Suprapubic skin (tissue), 4 donors: ENCODE measurements around the gene UTP25. TPM values are rescaled to one million over a fixed set of nuclear protein-coding genes. Genes with fewer than 3 reads are reported as not detected.

Experiments used
- DNase-seq, 2 donors: peaks; one replicate each; pipeline ENCODE4 v3.0.0-alpha.2; 2019; ENCODE audit warnings: low spot score in 2 of 2
- H3K27ac ChIP-seq: fragments of 200-600 bp; sonication (generic); one replicate; pipeline ENCODE4 v1.5.1; 2019
- H3K27me3 ChIP-seq: fragments of 200-600 bp; sonication (generic); one replicate; pipeline ENCODE4 v1.5.1; 2019
- H3K36me3 ChIP-seq: fragments of 200-600 bp; sonication (generic); one replicate; pipeline ENCODE4 v1.5.1; 2019
- H3K4me1 ChIP-seq: fragments of 200-600 bp; sonication (generic); one replicate; pipeline ENCODE4 v1.5.1; 2019
- H3K4me3 ChIP-seq: fragments of 200-600 bp; sonication (generic); one replicate; pipeline ENCODE4 v1.5.1; 2019; ENCODE audit warnings: mild to moderate bottlenecking
- H3K9me3 ChIP-seq: fragments of 200-600 bp; sonication (generic); one replicate; pipeline ENCODE4 v1.5.1; 2019
- EP300 ChIP-seq: sonication (generic); formaldehyde crosslinking; IDR thresholded peaks from one replicate; pipeline ENCODE4 v1.6.1; 2017; ENCODE audit warnings: antibody characterized with exemption
- POLR2A ChIP-seq, 2 donors: fragments of 450-650 bp; IDR thresholded peaks; one replicate each; pipeline ENCODE4 v1.6.1; 2017; ENCODE audit warnings: antibody characterized with exemption in 2 of 2, mild to moderate bottlenecking in 2 of 2, moderate library complexity in 2 of 2
- POLR2AphosphoS5 ChIP-seq, 3 donors: sonication (generic); formaldehyde crosslinking; IDR thresholded peaks; one replicate each; pipeline ENCODE4 v1.6.1; 2017; ENCODE audit warnings: antibody characterized with exemption in 3 of 3
- WGBS: methylation state at CpG from one replicate; pipeline ENCODE4 v1.1.5; 2018; 5-methylcytosine and 5-hydroxymethylcytosine counted together
- total RNA-seq, 4 donors: library from RNA; depleted of rRNA; stranded (reverse); fragments of >200 nt; gene quantifications; one replicate each; pipeline ENCODE4 v1.1.0, GENCODE V29; 2016
- TF ChIP-seq, protein P1 (sequence below), 2 donors: fragments of 200-600 bp in 1 of 2; fragments of 450-650 bp in 1 of 2; sonication (generic) in 1 of 2; IDR thresholded peaks; one replicate each; pipeline ENCODE4 v1.5.1; 2016 to 2019; ENCODE audit warnings: antibody characterized with exemption in 2 of 2, mild to moderate bottlenecking in 1 of 2, moderate library complexity in 1 of 2

The UTP25 gene
- total RNA-seq, 4 donors from 2014 or later: 9.6 to 17.9 (median 11.6) TPM

DNA sequence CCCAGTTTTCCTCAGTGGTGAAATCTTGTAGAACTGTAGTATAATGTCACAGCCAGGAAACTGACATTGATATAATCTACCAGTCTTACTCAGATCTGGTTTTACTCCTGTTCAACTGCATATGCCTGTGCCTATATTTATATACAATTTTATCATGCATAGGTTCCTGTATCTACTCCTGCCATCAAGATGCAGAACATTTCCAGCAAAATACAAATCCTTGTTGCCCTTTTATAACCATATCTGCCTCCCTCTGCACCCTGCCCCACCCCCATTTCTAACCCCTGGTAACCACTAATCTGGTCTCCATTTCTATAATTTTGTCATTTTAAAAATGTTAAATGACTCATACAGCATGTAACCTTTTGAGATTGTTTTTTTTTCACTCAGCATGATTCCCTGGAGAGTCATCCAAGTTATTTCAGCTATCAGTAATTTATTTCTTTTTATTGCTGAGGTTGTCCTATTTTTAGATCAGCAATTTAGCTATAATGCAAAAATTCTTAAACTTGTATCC is 8.1 kb downstream of the UTP25 start:
- H3K36me3 ChIP-seq: peaks cover 98% of the 10 kb centered on the region
- no peak overlapping the region for H3K4me3 ChIP-seq
- H3K27me3 ChIP-seq: no peaks in the 10 kb centered on the region
- TF ChIP-seq EP300: no peak
- no peak for TF ChIP-seq POLR2AphosphoS5 (IDR thresholded peaks at IDR 0.05)
- TF ChIP-seq, protein P1, sequence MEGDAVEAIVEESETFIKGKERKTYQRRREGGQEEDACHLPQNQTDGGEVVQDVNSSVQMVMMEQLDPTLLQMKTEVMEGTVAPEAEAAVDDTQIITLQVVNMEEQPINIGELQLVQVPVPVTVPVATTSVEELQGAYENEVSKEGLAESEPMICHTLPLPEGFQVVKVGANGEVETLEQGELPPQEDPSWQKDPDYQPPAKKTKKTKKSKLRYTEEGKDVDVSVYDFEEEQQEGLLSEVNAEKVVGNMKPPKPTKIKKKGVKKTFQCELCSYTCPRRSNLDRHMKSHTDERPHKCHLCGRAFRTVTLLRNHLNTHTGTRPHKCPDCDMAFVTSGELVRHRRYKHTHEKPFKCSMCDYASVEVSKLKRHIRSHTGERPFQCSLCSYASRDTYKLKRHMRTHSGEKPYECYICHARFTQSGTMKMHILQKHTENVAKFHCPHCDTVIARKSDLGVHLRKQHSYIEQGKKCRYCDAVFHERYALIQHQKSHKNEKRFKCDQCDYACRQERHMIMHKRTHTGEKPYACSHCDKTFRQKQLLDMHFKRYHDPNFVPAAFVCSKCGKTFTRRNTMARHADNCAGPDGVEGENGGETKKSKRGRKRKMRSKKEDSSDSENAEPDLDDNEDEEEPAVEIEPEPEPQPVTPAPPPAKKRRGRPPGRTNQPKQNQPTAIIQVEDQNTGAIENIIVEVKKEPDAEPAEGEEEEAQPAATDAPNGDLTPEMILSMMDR (IDR thresholded peaks at IDR 0.05): no peak
- TF ChIP-seq POLR2A (IDR thresholded peaks at IDR 0.05): no peak
- H3K27ac ChIP-seq: no peak overlapping the region
- no peak for DNase-seq
- H3K4me1 ChIP-seq: peaks cover 14% of the 10 kb centered on the region
- H3K9me3 ChIP-seq: no peaks in the 10 kb centered on the region

DNA sequence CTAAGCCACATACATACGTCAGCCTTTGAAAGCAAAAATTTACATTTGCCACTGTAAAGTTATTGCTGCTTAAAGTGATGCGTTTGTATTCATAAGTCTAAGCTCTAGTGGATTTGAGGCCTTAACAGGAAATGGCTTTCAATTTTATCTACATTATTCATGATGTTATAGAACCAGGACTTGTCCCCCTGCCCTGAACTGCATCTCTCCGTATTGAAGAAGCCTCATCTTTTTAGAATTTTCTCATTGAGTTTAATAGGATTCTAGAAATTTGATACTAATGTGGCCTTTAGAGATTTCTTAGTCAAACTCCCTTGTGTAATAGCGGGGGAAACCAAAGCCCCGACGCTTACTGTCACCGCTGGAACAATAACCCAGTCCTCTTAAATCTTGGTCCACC is 9.9 kb downstream of the UTP25 start:
- Histone ChIP-seq H3K36me3 (peaks cover 98% of the 10 kb centered on the region), H3K27ac (no peak overlapping the region), H3K4me3 (no peak overlapping the region), H3K9me3 (no peaks in the 10 kb centered on the region), H3K27me3 (no peaks in the 10 kb centered on the region), H3K4me1 (peaks cover 13% of the 10 kb centered on the region)
- 94% methylated on average over 7 of the region's 7 CpGs for WGBS
- DNase-seq: no peak
- TF ChIP-seq, protein P1 (IDR thresholded peaks at IDR 0.05): no peak
- TF ChIP-seq EP300 (no peak), POLR2AphosphoS5 (IDR thresholded peaks at IDR 0.05) (no peak), POLR2A (IDR thresholded peaks at IDR 0.05) (no peak)

DNA sequence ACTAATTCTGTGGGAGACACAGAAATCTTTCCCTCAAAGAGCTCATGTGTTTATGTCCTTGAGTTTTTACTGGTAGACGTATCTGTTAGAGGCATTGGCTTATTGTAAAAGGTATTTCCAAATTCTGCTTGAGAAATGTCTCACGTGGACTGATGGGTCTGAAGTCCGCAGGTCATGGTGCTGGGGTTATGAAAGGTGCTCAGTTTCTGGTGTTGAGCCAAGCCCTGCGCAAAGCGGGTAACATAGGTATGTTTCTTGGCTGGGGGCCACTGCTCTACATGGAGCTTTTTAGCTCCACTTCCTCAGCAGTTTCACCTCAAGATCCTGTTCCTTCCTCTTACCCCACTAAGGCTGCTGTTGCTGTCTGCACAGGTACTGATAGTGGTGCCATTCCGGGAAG is 10.8 kb downstream of the UTP25 start:
- Histone ChIP-seq H3K9me3 (no peaks in the 10 kb centered on the region), H3K27me3 (no peaks in the 10 kb centered on the region), H3K4me3 (no peak overlapping the region), H3K4me1 (peaks cover 13% of the 10 kb centered on the region), H3K36me3 (peaks cover 98% of the 10 kb centered on the region), H3K27ac (no peak overlapping the region)
- WGBS: 91% methylated on average over 6 of the region's 6 CpGs
- no peak for DNase-seq
- no peak for TF ChIP-seq EP300
- TF ChIP-seq POLR2AphosphoS5 (IDR thresholded peaks at IDR 0.05): no peak
- TF ChIP-seq, protein P1 (IDR thresholded peaks at IDR 0.05): no peak
- no peak for TF ChIP-seq POLR2A (IDR thresholded peaks at IDR 0.05)

DNA sequence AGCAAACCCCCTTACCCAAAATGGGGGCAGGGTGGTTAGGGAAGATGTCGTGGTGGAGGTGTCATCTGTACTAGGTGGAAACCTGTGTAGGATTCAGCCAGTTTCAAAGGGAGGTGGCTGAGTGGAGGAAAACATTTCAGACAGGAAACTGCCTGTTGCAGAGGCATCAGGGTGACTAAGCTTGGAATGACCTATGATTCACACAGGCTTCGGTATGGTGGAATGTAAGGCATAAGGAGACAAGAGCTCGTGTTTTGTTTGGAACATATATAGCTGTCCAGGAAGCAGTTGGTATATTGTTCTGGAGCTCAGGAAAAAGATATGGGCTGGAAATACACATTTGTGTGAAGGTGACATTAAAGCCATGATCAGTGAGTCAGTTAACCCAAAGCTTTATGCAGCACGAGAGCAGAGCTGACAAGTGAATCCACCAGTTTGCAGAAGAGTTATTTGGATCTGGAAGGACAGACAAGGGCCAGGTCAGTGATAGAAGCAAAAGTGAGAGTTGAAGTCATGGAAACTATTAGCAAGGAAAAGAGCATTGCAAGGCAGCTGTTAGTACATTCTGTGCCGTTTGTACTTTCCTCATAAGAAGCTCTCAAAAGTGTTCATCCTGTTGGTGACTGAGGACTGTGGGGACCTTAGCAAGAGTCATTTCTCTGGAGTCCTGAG is 12.2 kb downstream of the UTP25 start:
- TF ChIP-seq POLR2AphosphoS5 (IDR thresholded peaks at IDR 0.05) (peak in 1 of 3 donors; percentile 27), EP300 (no peak)
- Histone ChIP-seq H3K4me1 (peaks cover 13% of the 10 kb centered on the region), H3K27me3 (no peaks in the 10 kb centered on the region), H3K9me3 (no peaks in the 10 kb centered on the region), H3K4me3 (no peak overlapping the region), H3K36me3 (peaks cover 95% of the 10 kb centered on the region), H3K27ac (peak overlapping the region; percentile 18)
- 54% methylated on average over 5 of the region's 5 CpGs for WGBS
- no peak for DNase-seq

DNA sequence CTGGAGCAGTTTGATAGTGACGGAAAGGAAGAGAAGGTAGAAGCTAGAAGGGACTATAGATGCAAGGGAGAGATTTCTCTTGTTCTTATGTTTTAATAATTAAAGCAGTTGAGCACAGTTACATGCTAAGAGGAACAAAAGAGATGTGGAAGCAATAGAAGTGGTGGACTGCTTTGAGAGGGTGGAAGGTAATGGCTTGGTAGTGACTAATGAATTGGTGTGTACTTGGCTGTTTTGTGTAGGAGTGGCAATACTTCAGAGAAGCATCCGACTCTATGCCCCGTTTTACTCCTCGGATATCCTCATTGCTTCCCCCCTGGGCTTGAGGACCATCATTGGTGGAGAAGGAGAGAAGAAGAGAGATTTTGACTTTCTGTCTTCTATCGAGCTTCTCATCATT is 12.8 kb downstream of the UTP25 start:
- peaks cover 13% of the 10 kb centered on the region for H3K4me1 ChIP-seq
- no peak for TF ChIP-seq EP300
- TF ChIP-seq POLR2AphosphoS5 (IDR thresholded peaks at IDR 0.05): no peak
- TF ChIP-seq, protein P1 (IDR thresholded peaks at IDR 0.05): no peak
- TF ChIP-seq POLR2A (IDR thresholded peaks at IDR 0.05): no peak
- H3K4me3 ChIP-seq: no peak overlapping the region
- WGBS: 89% methylated on average over 5 of the region's 5 CpGs
- peak overlapping the region; percentile 18 for H3K27ac ChIP-seq
- no peaks in the 10 kb centered on the region for H3K27me3 ChIP-seq
- DNase-seq: no peak
- H3K9me3 ChIP-seq: no peaks in the 10 kb centered on the region
- peaks cover 97% of the 10 kb centered on the region for H3K36me3 ChIP-seq
